ENCODE results near the gene SPATA6. TPM values are rescaled to one million over a fixed set of nuclear protein-coding genes. Genes with fewer than 3 reads are reported as not detected.

The SPATA6 gene
- total and polyA plus RNA-seq, 8 donors: 2.1 to 13.6 (median 8.6) TPM

GRCh38 chr1:48396208-48396607 is 75.8 kb downstream of the SPATA6 start:
- H3K27ac ChIP-seq: no peak overlapping the region
- DNase-seq: no peak
- no peaks in the 10 kb centered on the region for H3K4me1 ChIP-seq
- ATAC-seq: no peak
- H3K4me3 ChIP-seq: no peak overlapping the region
- no peak for FAIRE-seq
- H3K9me3 ChIP-seq: no peaks in the 10 kb centered on the region
- H3K36me3 ChIP-seq: no peaks in the 10 kb centered on the region
- no peaks in the 10 kb centered on the region for H3K27me3 ChIP-seq
- WGBS, 2 donors: 81 to 89% methylated on average over 2 of the region's 2 CpGs
- TF ChIP-seq CTCF (IDR thresholded peaks at IDR 0.05): no peak
- intact Hi-C loops (cut with DNase I): no loop called here

- no peaks in the 10 kb centered on the region for H3K36me3 ChIP-seq
- H3K4me3 ChIP-seq: no peak overlapping the region
- no peaks in the 10 kb centered on the region for H3K4me1 ChIP-seq
- TF ChIP-seq CTCF (IDR thresholded peaks at IDR 0.05): no peak
- FAIRE-seq (no peak), DNase-seq (no peak), ATAC-seq (no peak)
- H3K9me3 ChIP-seq: no peaks in the 10 kb centered on the region
- intact Hi-C loops (cut with DNase I): no loop called here
- no peak overlapping the region for H3K27ac ChIP-seq
- WGBS, 2 donors: 95 to 100% methylated on average over 2 of the region's 2 CpGs
- no peaks in the 10 kb centered on the region for H3K27me3 ChIP-seq
Measured at GRCh38 chr1:48391926-48392325, 80.1 kb downstream of the SPATA6 start.

- ATAC-seq (no peak), DNase-seq (peak in 1 of 6 donors; percentile 19), FAIRE-seq (no peak)
- Histone ChIP-seq H3K4me3 (no peak overlapping the region), H3K27ac (no peak overlapping the region), H3K36me3 (no peaks in the 10 kb centered on the region), H3K9me3 (no peaks in the 10 kb centered on the region), H3K27me3 (no peaks in the 10 kb centered on the region), H3K4me1 (no peaks in the 10 kb centered on the region)
- WGBS, 2 donors: 95 to 100% methylated on average over 3 of the region's 3 CpGs
- intact Hi-C loops (cut with DNase I): no loop called here
- no peak for TF ChIP-seq CTCF (IDR thresholded peaks at IDR 0.05)
Measured at GRCh38 chr1:48387409-48387808, 84.6 kb downstream of the SPATA6 start.

- Histone ChIP-seq H3K4me3 (no peak overlapping the region), H3K27ac (no peak overlapping the region), H3K9me3 (no peaks in the 10 kb centered on the region), H3K4me1 (no peaks in the 10 kb centered on the region), H3K36me3 (peaks cover 0 to 3% (median 0%) of the 10 kb centered on the region in 3 donors), H3K27me3 (no peaks in the 10 kb centered on the region)
- no peak for ATAC-seq
- intact Hi-C loops (cut with DNase I): no loop called here
- FAIRE-seq: no peak
- DNase-seq: no peak
- TF ChIP-seq CTCF (IDR thresholded peaks at IDR 0.05): no peak
Measured at GRCh38 chr1:48374785-48375184, 97.2 kb downstream of the SPATA6 start.

GRCh38 chr1:48371598-48371997 is 100.4 kb downstream of the SPATA6 start:
- DNase-seq (no peak), ATAC-seq (no peak), FAIRE-seq (no peak)
- Histone ChIP-seq H3K27me3 (no peaks in the 10 kb centered on the region), H3K9me3 (no peaks in the 10 kb centered on the region), H3K4me3 (no peak overlapping the region), H3K4me1 (no peaks in the 10 kb centered on the region), H3K36me3 (no peaks in the 10 kb centered on the region), H3K27ac (no peak overlapping the region)
- intact Hi-C loops (cut with DNase I): no loop called here
- WGBS, 2 donors: 85 to 95% methylated on average over 2 of the region's 2 CpGs
- no peak for TF ChIP-seq CTCF (IDR thresholded peaks at IDR 0.05)

All from pancreas (tissue), 10 donors.